DND-41 (cell line): ENCODE data around the gene FOXN3.

ENCODE experiments used
- ATAC-seq: fragments of 200-7000 bp; cut with Tn5 transposase; 3 replicates; pipeline ENCODE4 v1.9.1; 2021; ENCODE audit warnings: low read depth; ENCODE audit not compliant: insufficient read depth
- DNase-seq: peaks from one replicate; pipeline ENCODE4 v3.0.0-alpha.2; 2020
- H2AFZ ChIP-seq: 2 replicates; pipeline ENCODE4 v1.6.0; 2012; ENCODE audit warnings: low read depth, low read length
- H3K27ac ChIP-seq: 2 replicates; pipeline ENCODE4 v1.5.1; 2012; ENCODE audit warnings: low read length, inconsistent platforms
- H3K27me3 ChIP-seq: fragments of 200-600 bp; sonication (generic); 2 replicates; pipeline ENCODE4 v1.6.0; 2012; ENCODE audit warnings: low read length, mild to moderate bottlenecking, inconsistent platforms; ENCODE audit not compliant: insufficient read depth, poor library complexity
- H3K36me3 ChIP-seq: 2 replicates; pipeline ENCODE4 v1.5.1; 2012; ENCODE audit warnings: low read length, inconsistent platforms; ENCODE audit not compliant: insufficient read depth
- H3K4me1 ChIP-seq: 2 replicates; pipeline ENCODE4 v1.5.1; 2012; ENCODE audit warnings: mild to moderate bottlenecking, low read length; ENCODE audit not compliant: insufficient read depth
- H3K4me2 ChIP-seq: 2 replicates; pipeline ENCODE4 v1.6.0; 2012; ENCODE audit warnings: mild to moderate bottlenecking, moderate library complexity, low read length, inconsistent platforms; ENCODE audit not compliant: insufficient read depth
- H3K4me3 ChIP-seq, 2 experiments: fragments of 200-600 bp in 1 of 2; shearing (Covaris generic) in 1 of 2; 2 replicates each; pipeline ENCODE4 v1.5.1; 2012 to 2016; ENCODE audit warnings: inconsistent platforms in 2 of 2, low read length in 2 of 2, mild to moderate bottlenecking in 2 of 2, low read depth in 1 of 2, moderate library complexity in 1 of 2
- H3K79me2 ChIP-seq: 2 replicates; pipeline ENCODE4 v1.6.0; 2012; ENCODE audit warnings: low read length, inconsistent platforms; ENCODE audit not compliant: insufficient read depth
- H3K9ac ChIP-seq: 2 replicates; pipeline ENCODE4 v1.6.0; 2012; ENCODE audit warnings: low read depth, mild to moderate bottlenecking, inconsistent platforms, low read length, moderate library complexity
- H3K9me3 ChIP-seq: 2 replicates; pipeline ENCODE4 v1.5.1; 2012; ENCODE audit warnings: low read length, moderate library complexity, mild to moderate bottlenecking, inconsistent platforms; ENCODE audit not compliant: insufficient read depth, severe bottlenecking
- H4K20me1 ChIP-seq: 2 replicates; pipeline ENCODE4 v1.6.0; 2012; ENCODE audit warnings: low read length; ENCODE audit not compliant: insufficient read depth
- CTCF ChIP-seq: IDR thresholded peaks from 2 replicates; pipeline ENCODE4 v1.5.1; 2012; ENCODE audit warnings: borderline replicate concordance, low read length, moderate library complexity, mild to moderate bottlenecking; ENCODE audit not compliant: poor library complexity, severe bottlenecking; ENCODE audit errors: extremely low read depth
- EZH2 ChIP-seq: IDR thresholded peaks from 3 replicates; pipeline ENCODE4 v1.6.1; 2012; ENCODE audit warnings: borderline replicate concordance, low read depth, mild to moderate bottlenecking, moderate library complexity, low read length, inconsistent platforms; ENCODE audit not compliant: severe bottlenecking

Gene FOXN3

DNA sequence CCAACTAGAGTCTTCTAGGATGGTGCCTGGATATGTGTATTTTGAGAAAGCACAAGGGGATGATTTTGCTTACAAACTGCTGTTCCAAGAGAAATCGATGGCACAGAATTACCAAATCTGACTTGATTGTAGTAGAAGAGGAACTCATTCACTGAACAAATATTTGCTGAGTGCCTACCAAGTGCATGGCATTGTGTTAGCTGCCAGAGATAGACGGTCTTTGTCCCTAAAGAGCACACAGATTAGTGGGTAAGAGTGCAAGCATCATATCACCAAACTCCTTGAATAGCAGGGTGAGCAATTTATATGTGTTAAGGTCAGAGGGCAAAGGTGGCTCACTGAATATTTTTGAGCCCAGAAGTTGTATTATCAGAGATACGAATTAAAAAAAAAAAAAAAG, 3.5 kb upstream of the FOXN3 start:
- TF ChIP-seq EZH2 = no peak
- no peak for TF ChIP-seq CTCF
- Histone ChIP-seq H3K36me3 (no peaks in the 10 kb centered on the region; the same call in 1 of the 2 replicates), H3K27me3 (no peaks in the 10 kb centered on the region), H3K4me1 (peaks cover 26% of the 10 kb centered on the region), H4K20me1 (no peaks in the 10 kb centered on the region), H3K9me3 (no peaks in the 10 kb centered on the region), H3K4me3 (no peak overlapping the region), H3K79me2 (peaks cover 51% of the 10 kb centered on the region), H2AFZ (no peak overlapping the region), H3K4me2 (no peak overlapping the region), H3K27ac (peak overlapping the region; percentile 42; the same call in 1 of the 2 replicates), H3K9ac (no peak overlapping the region)
- ATAC-seq = no peak
- no peak for DNase-seq

DNA sequence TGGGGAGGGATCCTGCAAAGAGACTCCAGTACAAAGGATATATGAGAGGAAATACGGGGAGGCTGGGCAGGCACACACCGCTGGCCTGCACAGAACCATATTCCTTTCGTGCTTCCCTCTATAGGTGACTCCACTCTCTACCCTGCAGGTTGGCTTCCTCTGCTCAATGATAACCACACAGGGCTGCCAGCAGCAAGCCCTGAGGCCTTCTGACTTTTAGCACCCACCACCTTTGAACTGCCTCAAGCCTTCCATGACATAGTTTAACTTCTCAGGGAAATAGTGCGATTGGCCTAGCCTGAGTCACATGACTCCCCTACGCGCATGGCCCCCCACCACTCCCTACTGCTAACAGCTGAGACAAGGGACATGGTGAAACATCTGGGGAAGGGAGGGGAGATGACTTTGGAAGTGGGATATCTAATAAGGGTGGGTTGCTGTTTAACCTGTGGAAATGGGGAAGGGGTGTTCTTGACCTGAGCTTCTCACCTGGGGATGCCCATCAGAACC, 3.0 kb upstream of the FOXN3 start:
- H3K27me3 ChIP-seq = no peaks in the 10 kb centered on the region
- peaks cover 2% of the 10 kb centered on the region; the same call in 1 of the 2 replicates for H3K36me3 ChIP-seq
- no peak overlapping the region for H3K4me3 ChIP-seq
- H3K4me2 ChIP-seq = no peak overlapping the region
- H3K4me1 ChIP-seq = peaks cover 31% of the 10 kb centered on the region
- peaks cover 56% of the 10 kb centered on the region for H3K79me2 ChIP-seq
- H3K9me3 ChIP-seq = no peaks in the 10 kb centered on the region
- no peak for TF ChIP-seq CTCF
- no peak for TF ChIP-seq EZH2
- 0 out of 2 replicates have a peak, but pooled peaks cover 4% of the 10 kb centered on the region for H4K20me1 ChIP-seq
- H2AFZ ChIP-seq = no peak overlapping the region
- peak overlapping the region; percentile 56; the same call in 1 of the 2 replicates for H3K27ac ChIP-seq
- H3K9ac ChIP-seq = no peak overlapping the region
- no peak for DNase-seq
- ATAC-seq = no peak

DNA sequence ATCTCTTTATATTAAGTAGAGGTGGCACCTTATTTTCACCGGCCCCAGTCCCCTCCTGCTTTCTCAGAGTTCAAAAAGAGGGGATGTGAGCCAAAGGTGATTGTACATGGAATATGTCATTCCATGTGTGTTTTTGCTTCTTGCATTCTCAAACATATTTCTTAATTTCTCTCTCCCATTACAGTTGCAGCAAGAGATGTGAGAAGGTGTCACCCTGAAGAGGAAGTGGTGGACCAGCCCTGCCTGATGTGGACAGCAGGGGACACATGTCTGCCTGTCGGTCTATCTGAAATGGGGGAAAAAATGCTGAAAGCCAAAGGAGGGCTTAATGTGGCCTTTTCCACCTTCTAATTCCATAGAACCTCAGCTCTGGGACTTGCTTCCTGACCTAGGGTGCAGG, 1.9 kb upstream of the FOXN3 start:
- Histone ChIP-seq H3K9me3 (no peaks in the 10 kb centered on the region), H3K79me2 (peaks cover 63% of the 10 kb centered on the region), H3K4me3 (no peak overlapping the region), H3K27ac (peak overlapping the region; percentile 56), H3K27me3 (no peaks in the 10 kb centered on the region), H4K20me1 (0 out of 2 replicates have a peak, but pooled peaks cover 5% of the 10 kb centered on the region), H3K9ac (no peak overlapping the region), H3K4me2 (no peak overlapping the region), H2AFZ (no peak overlapping the region), H3K4me1 (peaks cover 40% of the 10 kb centered on the region), H3K36me3 (peaks cover 11% of the 10 kb centered on the region)
- ATAC-seq (no peak), DNase-seq (no peak)
- no peak for TF ChIP-seq CTCF
- no peak for TF ChIP-seq EZH2
